Esophagus muscularis mucosa (tissue), 4 donors: Measurements from ENCODE around the gene CELF2.

Experiments
- EP300 ChIP-seq: sonication (generic); formaldehyde crosslinking; IDR thresholded peaks from one replicate; pipeline ENCODE4 v1.6.1; 2017; ENCODE audit warnings: antibody characterized with exemption
- POLR2A ChIP-seq: fragments of 450-650 bp; IDR thresholded peaks from one replicate; pipeline ENCODE4 v1.6.1; 2017; ENCODE audit warnings: antibody characterized with exemption, moderate library complexity, mild to moderate bottlenecking, low read depth
- TF ChIP-seq, protein P1 (sequence below), 3 experiments: fragments of 200-600 bp in 2 of 3; fragments of 450-650 bp in 1 of 3; sonication (generic) in 2 of 3; IDR thresholded peaks; one replicate each; pipeline ENCODE4 v1.5.1; 2017 to 2019; ENCODE audit warnings: antibody characterized with exemption in 3 of 3, mild to moderate bottlenecking in 2 of 3, moderate library complexity in 1 of 3

DNA sequence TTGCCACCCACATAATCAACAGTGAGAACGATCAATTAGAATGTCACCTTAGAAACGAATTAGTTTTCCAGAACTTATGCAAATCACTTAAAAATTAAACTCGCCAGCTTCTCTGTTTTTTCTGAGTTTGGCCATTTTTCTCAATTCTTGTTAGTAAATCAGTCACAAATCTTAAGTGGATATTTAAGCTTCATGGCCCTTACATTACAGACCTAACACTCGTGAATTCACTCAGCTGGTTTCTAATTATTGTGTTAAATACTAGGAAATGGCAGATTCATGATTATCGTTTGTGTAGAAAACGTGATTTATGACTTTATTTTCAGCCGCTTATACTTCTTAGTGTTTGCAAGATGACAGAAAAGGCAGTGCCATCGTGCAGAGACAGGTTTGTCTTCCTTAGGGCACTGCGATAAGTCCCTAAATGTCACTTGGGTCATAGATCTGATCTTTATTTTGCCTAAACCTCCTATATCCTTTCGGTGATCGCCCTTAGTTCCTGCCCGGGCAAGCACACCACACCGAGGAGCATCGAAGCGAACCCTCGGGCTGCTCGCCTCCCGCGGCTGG, 587 bp upstream of the CELF2 start:
- TF ChIP-seq, protein P1, sequence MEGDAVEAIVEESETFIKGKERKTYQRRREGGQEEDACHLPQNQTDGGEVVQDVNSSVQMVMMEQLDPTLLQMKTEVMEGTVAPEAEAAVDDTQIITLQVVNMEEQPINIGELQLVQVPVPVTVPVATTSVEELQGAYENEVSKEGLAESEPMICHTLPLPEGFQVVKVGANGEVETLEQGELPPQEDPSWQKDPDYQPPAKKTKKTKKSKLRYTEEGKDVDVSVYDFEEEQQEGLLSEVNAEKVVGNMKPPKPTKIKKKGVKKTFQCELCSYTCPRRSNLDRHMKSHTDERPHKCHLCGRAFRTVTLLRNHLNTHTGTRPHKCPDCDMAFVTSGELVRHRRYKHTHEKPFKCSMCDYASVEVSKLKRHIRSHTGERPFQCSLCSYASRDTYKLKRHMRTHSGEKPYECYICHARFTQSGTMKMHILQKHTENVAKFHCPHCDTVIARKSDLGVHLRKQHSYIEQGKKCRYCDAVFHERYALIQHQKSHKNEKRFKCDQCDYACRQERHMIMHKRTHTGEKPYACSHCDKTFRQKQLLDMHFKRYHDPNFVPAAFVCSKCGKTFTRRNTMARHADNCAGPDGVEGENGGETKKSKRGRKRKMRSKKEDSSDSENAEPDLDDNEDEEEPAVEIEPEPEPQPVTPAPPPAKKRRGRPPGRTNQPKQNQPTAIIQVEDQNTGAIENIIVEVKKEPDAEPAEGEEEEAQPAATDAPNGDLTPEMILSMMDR (IDR thresholded peaks at IDR 0.05): no peak
- TF ChIP-seq EP300 (no peak), POLR2A (no peak)
